ENCODE data around the gene NDUFS5. TPM values are rescaled to one million over a fixed set of nuclear protein-coding genes. Genes with fewer than 3 reads are reported as not detected.
"Not testable (repeated sequence)": the region's sequence is repeated elsewhere in the genome, so short reads cannot be mapped to it uniquely, and the experiment has no call there.

Gene NDUFS5
- total RNA-seq, 1 experiment from 2014 or later: 693 TPM

DNA sequence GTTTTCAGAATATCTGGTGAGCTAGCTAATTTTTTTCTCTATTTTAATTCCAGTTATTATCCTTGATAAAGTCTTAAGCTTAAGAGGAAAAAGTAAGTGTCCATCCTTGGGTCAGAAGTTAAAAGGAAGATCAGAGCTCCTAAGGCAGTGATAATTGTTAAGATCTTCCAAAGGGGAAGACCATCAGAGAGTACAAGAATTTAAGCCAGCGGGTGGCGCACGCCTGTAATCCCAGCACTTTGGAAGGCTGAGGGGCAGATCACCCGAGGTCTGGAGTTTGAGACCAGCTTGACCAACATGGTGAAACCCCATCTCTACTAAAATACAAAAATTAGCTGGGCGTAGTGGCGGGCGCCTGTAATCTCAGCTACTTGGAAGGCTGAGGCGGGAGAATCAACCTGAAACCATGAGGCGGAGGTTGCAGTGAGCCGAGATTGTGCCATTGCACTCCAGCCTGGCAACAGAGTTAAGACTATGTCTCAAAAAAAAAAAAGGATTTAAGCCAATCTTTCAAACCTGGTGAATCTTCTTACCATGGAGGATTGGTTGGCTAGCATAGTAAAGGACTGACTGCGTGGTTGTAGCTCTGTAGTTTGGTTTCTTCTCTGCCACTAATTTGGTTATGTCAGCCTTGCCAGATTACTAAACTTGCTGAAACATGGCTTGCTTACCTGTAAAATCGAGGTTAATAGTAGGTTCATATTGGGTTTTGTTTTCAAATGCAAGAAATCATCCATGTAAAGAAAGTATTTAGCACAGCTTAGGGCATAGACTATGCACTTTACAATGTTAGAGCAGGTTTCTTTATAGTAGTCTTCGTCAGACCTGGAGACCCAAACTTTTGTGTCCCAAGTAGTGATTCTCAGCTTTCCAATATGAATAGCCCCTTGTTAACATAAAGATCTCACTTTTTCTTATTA, 19.2 kb upstream of the NDUFS5 start:
- DNase-seq (ENCODE audit: low read depth): no peak
- in situ Hi-C loops (cut with HindIII; ENCODE audit: low pct_unique_long_range_greater_than_20kb, low sequenced_read_pairs): no loop called here

DNA sequence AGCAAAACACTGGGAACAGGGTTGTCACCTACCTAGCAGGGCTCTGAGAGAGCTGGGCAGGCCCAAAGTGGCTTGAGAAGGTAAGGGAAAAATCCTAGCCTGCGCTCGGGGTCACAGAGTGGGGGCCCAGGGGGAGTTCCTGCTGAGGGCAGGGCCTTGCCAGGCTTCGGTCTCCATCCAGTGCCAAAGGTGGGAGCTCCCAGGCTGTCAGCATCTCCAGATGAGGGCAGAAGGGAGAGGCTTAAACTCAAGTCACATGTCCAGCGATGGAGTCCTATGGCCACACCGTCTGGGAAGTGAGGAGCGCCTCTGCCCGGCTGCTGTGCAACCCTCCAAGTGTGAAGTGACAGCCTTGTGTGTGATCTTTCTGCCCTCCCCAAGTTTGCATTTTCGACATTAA, 11.2 kb upstream of the NDUFS5 start:
- in situ Hi-C loops (cut with HindIII; ENCODE audit: low pct_unique_long_range_greater_than_20kb, low sequenced_read_pairs); DNase-seq (ENCODE audit: low read depth): not testable (repeated sequence)

DNA sequence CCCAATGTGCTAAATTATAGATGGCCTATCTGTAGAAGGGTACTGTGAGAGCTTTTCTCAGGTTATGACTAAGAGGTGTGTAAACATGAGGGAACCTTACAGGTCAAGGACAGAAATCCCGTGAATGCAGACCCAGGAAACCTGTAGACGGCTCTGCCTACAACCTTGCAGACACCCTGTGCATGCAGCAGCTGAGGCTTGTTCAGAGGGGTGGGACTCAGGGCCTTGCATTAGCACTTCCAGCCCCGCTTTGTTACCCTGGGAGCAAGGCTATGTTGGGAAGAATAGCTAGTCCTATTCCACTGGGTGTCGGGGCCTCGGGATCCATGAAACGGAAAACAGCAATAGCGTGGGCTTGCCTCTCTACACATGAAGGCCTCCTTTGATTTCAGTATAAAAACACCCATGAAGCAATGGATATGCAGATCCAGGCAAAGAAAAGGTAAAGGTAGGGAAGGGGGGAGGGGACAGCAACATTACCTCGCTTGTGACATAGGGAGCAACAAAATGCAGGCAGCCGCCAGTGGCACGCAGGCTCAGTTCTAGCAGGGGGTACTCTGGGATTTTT, 9.5 kb upstream of the NDUFS5 start:
- in situ Hi-C loops (cut with HindIII; ENCODE audit: low pct_unique_long_range_greater_than_20kb, low sequenced_read_pairs): no loop called here

DNA sequence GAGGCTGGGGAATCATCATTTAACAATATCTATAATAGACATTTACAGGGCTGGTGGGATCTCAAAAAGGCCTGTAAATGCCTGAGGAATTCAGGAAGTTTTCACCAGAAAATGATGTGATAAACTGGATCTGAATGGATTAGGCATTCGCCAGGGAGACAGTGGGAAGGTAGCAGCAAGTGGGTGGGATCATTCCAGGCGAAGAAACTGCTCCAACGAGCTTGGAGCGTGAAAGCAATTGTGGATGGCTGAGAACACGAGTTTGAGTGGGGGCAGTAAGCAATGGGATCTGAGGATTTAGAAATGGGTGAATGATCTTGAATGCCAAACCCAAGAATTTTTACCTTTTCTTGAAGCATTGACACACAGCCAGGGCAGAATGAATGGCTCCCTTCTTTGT, 8.9 kb upstream of the NDUFS5 start:
- in situ Hi-C loops (cut with HindIII; ENCODE audit: low pct_unique_long_range_greater_than_20kb, low sequenced_read_pairs): no loop called here
- DNase-seq (ENCODE audit: low read depth): no peak

More for the DNA sequence above, 9.5 kb upstream of the NDUFS5 start:
- DNase-seq (ENCODE audit: low read depth): no peak

DNA sequence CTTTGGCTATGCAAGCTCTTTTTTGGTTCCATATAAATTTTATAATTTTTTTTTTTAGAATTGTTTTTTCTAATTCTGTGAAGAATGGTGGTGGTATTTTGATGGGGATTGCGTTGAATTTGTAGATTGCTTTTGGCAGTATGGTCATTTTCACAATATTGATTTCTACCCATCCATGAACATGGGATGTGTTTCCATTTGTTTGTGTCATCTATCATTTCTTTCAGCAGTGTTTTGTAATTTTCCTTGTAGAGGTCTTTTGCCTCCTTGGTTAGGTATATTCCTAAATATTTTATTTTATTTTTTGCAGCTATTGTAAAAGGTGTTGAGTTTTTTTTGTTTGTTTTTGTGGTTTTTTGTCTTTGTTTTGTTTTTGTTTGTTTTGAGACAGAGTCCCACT, 5.7 kb upstream of the NDUFS5 start:
- DNase-seq (ENCODE audit: low read depth): not testable (repeated sequence)

DNA sequence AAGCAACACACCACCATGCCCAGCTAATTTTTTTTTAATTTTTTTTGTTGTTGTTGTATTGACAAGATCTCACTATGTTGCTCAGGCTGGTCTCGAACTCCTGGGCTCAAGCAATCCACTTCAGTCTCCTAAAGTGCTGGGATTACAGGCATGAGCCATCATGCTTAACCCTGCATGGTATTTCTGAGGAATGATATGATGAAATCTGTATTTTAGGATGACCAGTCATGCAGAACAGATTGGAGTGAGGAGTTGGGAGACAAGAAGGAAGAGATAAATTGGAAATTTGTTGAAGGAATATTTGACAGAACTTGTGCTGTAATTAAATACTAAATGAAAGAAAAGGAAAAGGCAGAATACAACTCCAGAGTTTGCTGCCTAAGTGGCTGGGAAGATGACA, 4.7 kb upstream of the NDUFS5 start:
- no peak for DNase-seq (ENCODE audit: low read depth)
- in situ Hi-C loops (cut with HindIII; ENCODE audit: low pct_unique_long_range_greater_than_20kb, low sequenced_read_pairs): no loop called here

More for the DNA sequence above, 5.7 kb upstream of the NDUFS5 start:
- in situ Hi-C loops (cut with HindIII; ENCODE audit: low pct_unique_long_range_greater_than_20kb, low sequenced_read_pairs): not testable (repeated sequence)

DNA sequence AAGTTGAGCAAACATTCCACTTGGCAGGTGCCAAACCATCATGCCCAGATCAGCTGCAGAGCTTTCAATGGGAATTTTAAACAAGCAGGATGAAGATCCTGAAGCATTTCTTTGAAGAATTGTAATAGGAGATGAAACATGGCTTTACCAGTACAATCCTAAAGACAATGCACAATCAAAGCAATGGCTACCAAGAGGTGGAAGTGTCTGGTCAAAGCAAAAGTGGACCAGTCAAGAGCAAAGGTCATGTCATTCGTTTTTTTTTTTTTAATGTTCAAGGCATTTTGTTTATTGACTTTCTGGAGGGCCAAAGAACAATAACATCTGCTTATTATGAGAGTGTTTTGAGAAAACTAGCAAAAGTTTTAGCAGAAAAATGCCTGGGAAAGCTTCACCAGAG, 3.0 kb upstream of the NDUFS5 start:
- in situ Hi-C loops (cut with HindIII; ENCODE audit: low pct_unique_long_range_greater_than_20kb, low sequenced_read_pairs): no loop called here
- no peak for DNase-seq (ENCODE audit: low read depth)

DNA sequence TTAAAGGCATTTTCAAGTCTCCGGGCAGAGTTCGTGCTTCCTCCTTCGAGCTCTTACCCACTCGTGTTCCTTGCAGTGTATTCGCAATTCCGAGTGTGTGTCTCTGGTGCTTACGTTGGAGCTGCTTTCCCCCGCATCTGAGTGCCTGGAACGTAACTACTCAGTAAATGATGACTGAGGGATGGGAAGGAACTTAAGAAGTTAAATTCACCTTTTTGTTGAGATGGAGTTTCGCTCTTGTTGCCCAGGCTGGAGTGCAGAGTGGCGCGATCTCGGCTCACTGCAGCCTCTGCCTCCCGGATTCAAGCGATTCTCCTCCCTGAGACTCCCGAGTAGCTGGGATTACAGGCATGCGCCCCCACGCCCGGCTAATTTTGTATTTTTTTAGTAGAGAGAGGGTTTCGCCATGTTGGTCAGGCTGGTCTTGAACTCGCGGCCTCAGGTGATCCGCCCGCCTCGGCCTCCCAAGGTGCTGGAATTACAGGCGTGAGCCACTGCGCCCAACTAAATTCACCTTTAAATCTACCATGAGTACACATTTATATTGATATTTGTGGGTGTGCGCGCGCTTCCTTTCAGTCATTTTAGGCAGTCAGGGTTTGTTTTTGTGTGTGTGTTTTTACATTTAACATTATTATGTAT, 837 bp downstream of the NDUFS5 start:
- in situ Hi-C loops (cut with HindIII; ENCODE audit: low pct_unique_long_range_greater_than_20kb, low sequenced_read_pairs): no loop called here
- no peak for DNase-seq (ENCODE audit: low read depth)

DNA sequence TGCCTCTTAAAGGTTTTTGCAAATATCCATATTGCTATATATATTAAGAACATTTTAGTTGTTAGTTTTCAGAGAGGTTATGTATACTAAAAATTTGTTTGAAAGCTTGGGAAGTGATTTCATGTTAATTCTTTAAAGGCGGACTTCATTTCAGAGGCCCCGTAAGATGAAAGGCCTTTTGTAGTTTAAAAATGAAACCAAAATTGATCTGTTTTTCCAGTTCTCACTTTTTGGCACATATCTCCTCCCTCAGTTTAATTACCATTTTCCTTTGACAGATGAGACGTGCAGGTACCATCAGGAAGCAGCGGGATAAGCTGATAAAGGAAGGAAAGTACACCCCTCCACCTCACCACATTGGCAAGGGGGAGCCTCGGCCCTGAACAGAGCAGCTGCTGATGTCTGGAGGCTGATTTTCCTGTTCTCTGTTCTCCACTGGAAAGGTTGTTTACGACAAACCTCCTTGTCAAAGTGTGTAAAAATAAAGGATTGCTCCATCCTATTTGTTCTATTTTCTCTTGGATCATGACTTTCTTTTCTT, 8.0 kb downstream of the NDUFS5 start:
- DNase-seq (ENCODE audit: low read depth): no peak
- in situ Hi-C loops (cut with HindIII; ENCODE audit: low pct_unique_long_range_greater_than_20kb, low sequenced_read_pairs): no loop called here

DNA sequence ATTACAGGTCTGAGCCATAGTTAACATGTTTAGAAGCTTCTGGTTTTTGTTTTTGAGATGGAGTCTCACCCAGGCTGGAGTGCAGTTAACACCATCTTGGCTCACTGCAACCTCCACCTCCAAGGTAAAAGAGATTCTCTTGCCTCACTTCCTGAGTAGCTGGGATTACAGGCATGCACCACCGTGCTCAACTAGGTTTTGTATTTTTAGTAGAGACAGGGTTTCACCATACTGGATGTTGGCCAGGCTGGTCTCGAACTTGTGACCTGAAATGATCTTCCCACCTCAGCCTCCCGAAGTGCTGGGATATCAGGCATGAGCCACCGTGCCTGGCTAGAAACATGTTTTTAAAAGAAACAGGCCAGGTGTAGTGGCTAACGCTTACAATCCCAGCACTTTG, 10.5 kb downstream of the NDUFS5 start:
- in situ Hi-C loops (cut with HindIII; ENCODE audit: low pct_unique_long_range_greater_than_20kb, low sequenced_read_pairs): no loop called here
- DNase-seq (ENCODE audit: low read depth): no peak

DNA sequence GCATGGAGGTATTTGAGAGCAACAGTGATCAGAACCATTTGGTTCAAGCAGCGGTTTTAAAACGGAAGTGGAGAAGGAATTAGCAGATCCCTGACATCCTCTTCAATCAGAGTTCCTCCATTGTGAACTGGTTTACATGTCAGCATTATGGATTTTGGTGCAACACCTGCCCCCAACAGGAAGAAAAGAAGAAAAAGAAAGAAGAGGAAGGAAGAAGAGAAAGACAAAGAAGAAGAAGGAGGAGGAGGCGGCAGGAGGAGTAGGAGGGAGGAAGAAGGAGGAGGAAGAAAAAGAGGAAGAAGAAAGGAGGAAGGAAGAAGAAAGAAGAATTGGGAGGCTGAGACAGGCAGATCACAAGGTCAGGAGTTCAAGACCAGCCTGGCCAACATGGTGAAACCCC, 17.4 kb downstream of the NDUFS5 start:
- in situ Hi-C loops (cut with HindIII; ENCODE audit: low pct_unique_long_range_greater_than_20kb, low sequenced_read_pairs): no loop called here
- no peak for DNase-seq (ENCODE audit: low read depth)

DNA sequence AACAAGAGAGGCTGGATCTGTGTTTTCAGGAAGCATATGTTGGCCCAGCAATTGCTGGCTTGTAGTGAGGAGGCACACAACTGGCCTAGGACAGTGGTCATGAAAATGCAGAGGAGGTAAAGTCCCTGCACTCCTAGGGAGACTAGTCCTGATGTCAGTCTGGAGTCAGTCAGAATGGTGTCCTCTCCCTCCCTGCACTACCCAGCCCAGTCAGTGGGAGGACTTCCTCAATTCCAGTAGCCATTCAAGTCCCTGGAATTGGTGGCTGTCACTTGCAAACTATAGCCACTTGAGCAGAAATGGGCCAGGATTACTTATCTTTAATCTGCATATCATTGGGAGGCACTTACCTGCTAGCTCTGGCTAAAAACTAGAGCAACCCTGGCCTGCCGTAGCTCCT, 18.6 kb downstream of the NDUFS5 start:
- in situ Hi-C loops (cut with HindIII; ENCODE audit: low pct_unique_long_range_greater_than_20kb, low sequenced_read_pairs): no loop called here
- no peak for DNase-seq (ENCODE audit: low read depth)

DNA sequence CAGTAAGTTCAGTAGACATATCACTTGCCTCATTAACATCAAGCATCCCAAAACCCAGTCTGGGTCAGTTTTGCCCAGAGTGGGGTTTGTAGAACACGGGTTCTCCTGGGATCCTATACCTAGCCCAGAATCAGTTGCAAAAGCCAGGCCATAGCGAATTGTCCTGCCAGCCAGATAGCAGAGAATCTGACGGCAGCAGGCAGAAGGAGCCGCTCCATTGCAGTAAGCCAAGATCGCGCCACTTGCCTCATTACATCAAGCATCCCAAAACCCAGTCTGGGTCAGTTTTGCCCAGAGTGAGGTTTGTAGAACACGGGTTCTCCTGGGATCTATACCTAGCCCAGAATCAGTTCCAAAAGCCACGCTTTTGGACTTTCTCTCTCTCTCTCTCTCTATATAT, 19.1 kb downstream of the NDUFS5 start:
- DNase-seq (ENCODE audit: low read depth): no peak
- in situ Hi-C loops (cut with HindIII; ENCODE audit: low pct_unique_long_range_greater_than_20kb, low sequenced_read_pairs): no loop called here

DNA sequence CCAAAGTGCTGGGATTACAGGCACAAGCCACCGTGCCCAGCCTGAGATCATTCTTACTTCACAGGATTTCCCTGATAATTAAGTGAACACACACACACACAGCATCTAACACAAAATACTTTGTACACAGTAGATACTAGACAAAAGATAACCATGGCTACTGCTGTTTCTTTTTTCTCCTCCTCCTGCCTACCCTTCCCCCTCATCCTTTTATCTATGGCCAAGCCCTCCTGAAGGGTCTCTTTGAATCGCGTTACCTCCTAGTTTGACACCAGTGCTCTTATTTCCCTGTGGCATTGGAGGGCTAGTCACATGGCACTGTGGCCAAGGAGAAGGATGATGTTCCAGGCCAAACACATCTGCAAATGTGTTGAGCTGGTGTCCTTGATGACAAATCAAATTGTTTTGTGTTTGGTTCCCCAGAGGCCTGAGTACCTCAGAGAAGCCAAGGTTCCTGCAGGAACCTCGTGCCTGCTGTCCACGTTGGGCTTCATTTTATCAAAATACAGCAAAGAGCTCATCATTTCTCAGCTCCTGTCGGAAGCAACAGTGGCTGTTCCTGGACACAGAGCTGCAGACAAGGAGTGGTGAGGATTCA, 20.6 kb downstream of the NDUFS5 start:
- DNase-seq (ENCODE audit: low read depth): no peak
- in situ Hi-C loops (cut with HindIII; ENCODE audit: low pct_unique_long_range_greater_than_20kb, low sequenced_read_pairs): no loop called here

DNA sequence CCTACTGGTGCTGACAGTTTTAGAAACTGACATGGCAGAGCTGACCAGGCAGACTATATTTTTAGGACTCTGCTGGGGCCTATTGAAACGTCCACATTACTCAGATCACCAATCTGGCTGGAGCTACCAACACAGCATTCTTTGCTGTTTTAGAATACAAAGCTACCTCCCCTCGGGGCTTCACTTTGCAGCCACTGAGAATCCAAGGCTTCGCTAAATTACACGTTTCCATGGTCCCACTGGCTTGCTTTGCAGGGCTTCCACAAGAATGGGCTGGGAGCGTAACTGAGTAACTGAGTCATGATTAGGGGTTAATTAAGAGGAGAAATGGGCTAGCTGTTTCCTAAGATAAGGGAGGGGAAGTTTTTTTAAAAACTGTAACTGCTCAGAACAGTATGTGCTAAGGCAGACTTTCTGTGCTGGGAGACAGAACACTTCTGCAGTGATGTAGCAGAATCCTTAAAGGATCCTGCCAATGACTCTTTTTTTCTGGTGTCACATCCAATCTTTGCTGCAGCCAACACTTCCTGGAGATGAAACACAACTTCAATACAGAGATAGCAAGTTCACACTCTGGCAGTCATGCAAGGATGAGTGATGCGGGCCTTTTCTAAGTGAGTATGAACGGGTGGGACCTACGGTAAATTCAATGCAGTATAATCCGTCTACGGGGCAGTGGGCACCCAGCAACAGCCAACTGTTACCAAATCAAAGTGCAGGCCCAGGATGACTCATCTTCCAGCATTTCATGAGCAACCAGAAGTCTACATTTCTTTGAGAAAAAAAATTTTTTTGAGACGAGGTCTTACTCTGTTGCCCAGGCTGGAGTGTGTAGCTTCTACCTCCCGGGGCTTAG, 21.5 kb downstream of the NDUFS5 start:
- DNase-seq (ENCODE audit: low read depth): peak; percentile 98
- in situ Hi-C loops (cut with HindIII; ENCODE audit: low pct_unique_long_range_greater_than_20kb, low sequenced_read_pairs): no loop called here

DNA sequence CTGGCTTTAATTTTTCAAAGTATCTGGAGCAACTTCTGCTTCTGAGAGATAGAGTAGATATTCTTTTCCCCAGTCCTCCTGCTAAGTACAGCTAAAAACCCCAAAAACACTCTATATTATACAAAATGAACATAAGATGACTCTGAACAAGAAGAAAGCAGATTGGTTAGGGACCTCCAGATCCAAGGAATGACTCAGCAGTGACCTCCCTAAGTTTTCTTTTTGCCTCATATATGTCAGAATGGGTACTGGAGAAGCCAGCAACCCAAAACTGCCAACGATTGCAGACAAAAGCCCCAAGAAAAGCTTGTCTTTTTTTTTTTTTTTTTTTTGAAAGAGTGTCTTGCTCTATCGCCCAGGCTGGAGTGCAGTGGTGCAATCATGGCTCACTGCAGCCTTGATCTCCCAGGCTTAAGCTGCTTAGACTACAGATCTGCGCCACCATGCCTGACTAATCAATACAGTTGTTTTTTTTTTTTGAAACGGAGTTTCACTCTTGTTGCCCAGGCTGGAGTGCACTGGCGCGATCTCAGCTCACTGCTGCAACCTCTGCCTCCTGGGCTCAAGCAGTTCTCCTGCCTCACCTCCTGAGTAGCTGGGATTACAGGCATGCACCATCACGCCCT, 22.7 kb downstream of the NDUFS5 start:
- DNase-seq (ENCODE audit: low read depth): peak; percentile 56
- in situ Hi-C loops (cut with HindIII; ENCODE audit: low pct_unique_long_range_greater_than_20kb, low sequenced_read_pairs): no loop called here

DNA sequence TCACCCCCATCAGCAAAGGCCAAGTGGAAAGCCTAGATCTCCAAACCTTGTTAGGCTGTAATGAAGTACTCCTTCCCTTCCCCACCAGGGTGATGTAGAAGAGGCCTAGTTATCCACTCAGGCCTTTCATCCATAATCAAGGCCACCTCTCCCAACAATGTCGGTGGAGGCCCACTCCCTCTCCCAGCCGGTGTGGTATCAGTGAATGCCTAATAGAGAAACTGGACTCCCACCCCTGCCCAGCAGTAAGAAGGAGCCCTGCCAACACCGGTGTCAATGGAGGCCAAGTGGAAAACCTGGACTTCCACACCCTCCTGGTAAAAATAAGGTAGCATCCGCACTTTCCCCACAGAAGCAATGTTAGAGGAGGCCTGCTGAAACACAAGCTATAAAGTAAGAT, 23.9 kb downstream of the NDUFS5 start:
- in situ Hi-C loops (cut with HindIII; ENCODE audit: low pct_unique_long_range_greater_than_20kb, low sequenced_read_pairs): no loop called here
- no peak for DNase-seq (ENCODE audit: low read depth)

Data from Caki2 (cell line).